Measurements from ENCODE around the gene PTH2R. TPM values are rescaled to one million over a fixed set of nuclear protein-coding genes. Genes with fewer than 3 reads are reported as not detected.
A peak's percentile ranks its signal among the peaks of the same experiment; 100 is the strongest.

The PTH2R gene
- total and polyA plus RNA-seq, 2 experiments from 2014 or later, result not detected

- no peaks in the 10 kb centered on the region for H3K9me3 ChIP-seq (ENCODE audit: low read depth)
- H4K20me1 ChIP-seq (ENCODE audit: insufficient read depth), result no peaks in the 10 kb centered on the region
- peaks cover 29% of the 10 kb centered on the region for H3F3A ChIP-seq (ENCODE audit: insufficient read depth)
- H3K4me3 ChIP-seq, result no peak overlapping the region
- H3K36me3 ChIP-seq (ENCODE audit: low read depth), result peaks cover 16% of the 10 kb centered on the region
- H3K4me1 ChIP-seq (ENCODE audit: insufficient read depth), result peaks cover 15% of the 10 kb centered on the region
- TF ChIP-seq EZH2phosphoT487 (IDR thresholded peaks at IDR 0.05; ENCODE audit: insufficient read depth, low read depth) (no peak), EZH2 (IDR thresholded peaks at IDR 0.05; ENCODE audit: insufficient read depth, poor library complexity, severe bottlenecking) (no peak)
- H3K9ac ChIP-seq, result no peak overlapping the region
- no peaks in the 10 kb centered on the region for H3K9me2 ChIP-seq (ENCODE audit: insufficient read depth)
- H3K27me3 ChIP-seq (replicated peaks; ENCODE audit: insufficient read depth), result 0 out of 2 replicates have a peak, but pooled peaks cover 5% of the 10 kb centered on the region
- no peak overlapping the region for H3K27ac ChIP-seq
- in situ Hi-C loops (cut with MboI), result no loop called here
- no peaks in the 10 kb centered on the region for H3K79me2 ChIP-seq (ENCODE audit: insufficient read depth)
- 95 to 96% methylated on average over 17 of the region's 17 CpGs for WGBS, 2 experiments (ENCODE audit: low coverage in 1 of 2, low lambda C conversion rate in 2 of 2, missing lambda C conversion rate in 2 of 2)
- no peak overlapping the region for H2AFZ ChIP-seq
- no peak for DNase-seq
- H3K4me2 ChIP-seq (ENCODE audit: unreplicated experiment), result no peak overlapping the region
These were observed 47.0 kb upstream of the PTH2R start for GRCh38 chr2:208359632-208359986.

DNA sequence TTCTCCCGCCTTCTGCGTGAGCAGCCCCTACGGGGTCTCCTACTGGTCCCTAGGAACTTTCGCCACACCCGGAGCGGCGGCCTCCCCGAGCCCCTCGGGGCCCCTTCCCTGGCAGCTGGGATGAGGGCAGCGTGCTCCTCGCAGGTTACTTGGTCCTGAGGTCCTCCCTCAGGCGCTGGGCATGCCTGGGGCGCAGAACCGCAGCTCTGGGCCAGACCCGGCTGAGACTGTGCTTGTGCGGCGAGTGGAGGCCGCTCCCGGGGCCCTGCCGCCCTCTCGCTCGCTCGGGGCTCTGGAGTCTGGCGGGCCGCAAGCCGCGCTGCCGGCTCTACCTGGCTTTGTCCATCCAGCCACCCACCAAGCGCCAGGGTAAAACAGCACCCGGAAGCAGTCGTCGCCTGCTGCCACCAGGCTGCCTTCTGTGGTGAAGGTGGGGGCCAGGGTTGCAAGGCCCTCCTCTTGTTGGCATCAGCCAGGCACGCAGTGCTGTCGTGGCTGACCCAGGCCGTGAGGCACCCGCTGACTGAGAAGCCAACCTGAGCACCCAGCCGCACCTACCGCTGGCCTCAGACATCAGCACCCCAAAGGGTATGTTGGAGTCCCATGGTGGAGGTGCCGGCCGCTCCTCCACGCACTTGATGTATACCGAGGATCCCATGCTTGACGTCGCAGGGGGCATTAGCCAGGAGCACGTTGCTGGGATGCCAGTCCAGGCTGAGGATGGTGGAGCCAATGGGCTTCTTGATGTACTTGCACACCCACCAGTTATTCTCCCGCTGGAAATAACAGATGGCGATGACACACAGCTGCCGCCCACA is 46.1 kb upstream of the PTH2R start:
- H3K79me2 ChIP-seq (ENCODE audit: insufficient read depth), result no peaks in the 10 kb centered on the region
- no peak overlapping the region for H3K9ac ChIP-seq
- in situ Hi-C loops (cut with MboI), result no loop called here
- 96 to 97% methylated on average over 36 to 47 of the region's 48 CpGs for WGBS, 2 experiments (ENCODE audit: low coverage in 1 of 2, low lambda C conversion rate in 2 of 2, missing lambda C conversion rate in 2 of 2)
- peaks cover 15% of the 10 kb centered on the region for H3K4me1 ChIP-seq (ENCODE audit: insufficient read depth)
- peaks cover 7% of the 10 kb centered on the region for H3K36me3 ChIP-seq (ENCODE audit: low read depth)
- no peak overlapping the region for H3K4me2 ChIP-seq (ENCODE audit: unreplicated experiment)
- no peak overlapping the region for H3K4me3 ChIP-seq
- no peak overlapping the region for H2AFZ ChIP-seq
- TF ChIP-seq EZH2phosphoT487 (IDR thresholded peaks at IDR 0.05; ENCODE audit: insufficient read depth, low read depth) (no peak), EZH2 (IDR thresholded peaks at IDR 0.05; ENCODE audit: insufficient read depth, poor library complexity, severe bottlenecking) (no peak)
- DNase-seq, result no peak
- H3K27me3 ChIP-seq (replicated peaks; ENCODE audit: insufficient read depth), result peaks cover 14% of the 10 kb centered on the region; the same call in 1 of the 2 replicates
- H3F3A ChIP-seq (ENCODE audit: insufficient read depth), result peaks cover 29% of the 10 kb centered on the region
- no peaks in the 10 kb centered on the region for H3K9me2 ChIP-seq (ENCODE audit: insufficient read depth)
- no peak overlapping the region for H3K27ac ChIP-seq
- no peaks in the 10 kb centered on the region for H4K20me1 ChIP-seq (ENCODE audit: insufficient read depth)
- H3K9me3 ChIP-seq (ENCODE audit: low read depth), result no peaks in the 10 kb centered on the region

DNA sequence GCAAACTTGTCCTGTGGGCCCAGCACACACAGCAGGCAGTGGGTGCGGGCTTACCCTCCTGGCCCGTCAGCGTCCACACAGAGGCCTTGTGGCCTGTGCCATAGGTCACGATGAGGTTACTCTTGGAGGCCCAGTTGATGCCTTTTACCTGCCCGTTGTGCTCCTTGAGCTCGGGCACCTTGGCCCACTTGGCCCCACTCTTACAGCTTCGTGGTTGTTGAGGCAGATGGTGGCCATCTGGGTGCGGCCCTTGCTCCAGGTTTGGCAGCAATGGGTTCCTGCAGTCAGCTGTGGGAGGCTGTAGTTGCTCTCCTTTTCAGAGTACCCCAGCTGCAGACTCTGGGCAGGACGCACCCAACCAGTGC is 45.5 kb upstream of the PTH2R start:
- Histone ChIP-seq H3K79me2 (ENCODE audit: insufficient read depth) (no peaks in the 10 kb centered on the region), H3K4me1 (ENCODE audit: insufficient read depth) (peaks cover 15% of the 10 kb centered on the region), H3K4me2 (ENCODE audit: unreplicated experiment) (no peak overlapping the region), H4K20me1 (ENCODE audit: insufficient read depth) (no peaks in the 10 kb centered on the region), H2AFZ (no peak overlapping the region), H3K9me3 (ENCODE audit: low read depth) (no peaks in the 10 kb centered on the region), H3K36me3 (ENCODE audit: low read depth) (0 out of 2 replicates have a peak, but pooled peaks cover 1% of the 10 kb centered on the region), H3F3A (ENCODE audit: insufficient read depth) (peaks cover 29% of the 10 kb centered on the region), H3K9me2 (ENCODE audit: insufficient read depth) (no peaks in the 10 kb centered on the region), H3K27ac (no peak overlapping the region), H3K9ac (no peak overlapping the region), H3K4me3 (no peak overlapping the region), H3K27me3 (replicated peaks; ENCODE audit: insufficient read depth) (peaks cover 16% of the 10 kb centered on the region; the same call in 1 of the 2 replicates)
- 86 to 88% methylated on average over 9 of the region's 9 CpGs for WGBS, 2 experiments (ENCODE audit: low coverage in 1 of 2, low lambda C conversion rate in 2 of 2, missing lambda C conversion rate in 2 of 2)
- in situ Hi-C loops (cut with MboI), result no loop called here
- no peak for DNase-seq
- TF ChIP-seq EZH2 (IDR thresholded peaks at IDR 0.05; ENCODE audit: insufficient read depth, poor library complexity, severe bottlenecking) (no peak), EZH2phosphoT487 (IDR thresholded peaks at IDR 0.05; ENCODE audit: insufficient read depth, low read depth) (no peak)

GRCh38 chr2:208363485-208363884 is 43.1 kb upstream of the PTH2R start:
- Histone ChIP-seq H3K9me2 (ENCODE audit: insufficient read depth) (no peaks in the 10 kb centered on the region), H3K4me2 (ENCODE audit: unreplicated experiment) (no peak overlapping the region), H3K36me3 (ENCODE audit: low read depth) (no peaks in the 10 kb centered on the region), H3K27me3 (replicated peaks; ENCODE audit: insufficient read depth) (peaks cover 29% of the 10 kb centered on the region; the same call in 1 of the 2 replicates), H3K4me1 (ENCODE audit: insufficient read depth) (peaks cover 15% of the 10 kb centered on the region), H3K9ac (no peak overlapping the region), H4K20me1 (ENCODE audit: insufficient read depth) (no peaks in the 10 kb centered on the region), H2AFZ (no peak overlapping the region), H3K4me3 (no peak overlapping the region), H3F3A (ENCODE audit: insufficient read depth) (peaks cover 29% of the 10 kb centered on the region), H3K27ac (no peak overlapping the region), H3K79me2 (ENCODE audit: insufficient read depth) (no peaks in the 10 kb centered on the region), H3K9me3 (ENCODE audit: low read depth) (no peaks in the 10 kb centered on the region)
- WGBS, 2 experiments (ENCODE audit: low coverage in 1 of 2, low lambda C conversion rate in 2 of 2, missing lambda C conversion rate in 2 of 2), result 0 to 1% methylated on average over 2 of the region's 2 CpGs
- 0 out of 2 replicates have a peak, but pooled peaks have one; percentile 52 for TF ChIP-seq EZH2phosphoT487 (IDR thresholded peaks at IDR 0.05; ENCODE audit: insufficient read depth, low read depth)
- no peak for TF ChIP-seq EZH2 (IDR thresholded peaks at IDR 0.05; ENCODE audit: insufficient read depth, poor library complexity, severe bottlenecking)
- DNase-seq, result peak; percentile 82
- in situ Hi-C loops (cut with MboI), result no loop called here
